HG03196 (cell line): ENCODE results near the gene DDX25.

Experiments
- ATAC-seq: cut with Tn5 transposase; IDR thresholded peaks from one replicate; pipeline ENCODE4 v1.9.1; 2021; ENCODE audit not compliant: unreplicated experiment

The DDX25 gene

DNA sequence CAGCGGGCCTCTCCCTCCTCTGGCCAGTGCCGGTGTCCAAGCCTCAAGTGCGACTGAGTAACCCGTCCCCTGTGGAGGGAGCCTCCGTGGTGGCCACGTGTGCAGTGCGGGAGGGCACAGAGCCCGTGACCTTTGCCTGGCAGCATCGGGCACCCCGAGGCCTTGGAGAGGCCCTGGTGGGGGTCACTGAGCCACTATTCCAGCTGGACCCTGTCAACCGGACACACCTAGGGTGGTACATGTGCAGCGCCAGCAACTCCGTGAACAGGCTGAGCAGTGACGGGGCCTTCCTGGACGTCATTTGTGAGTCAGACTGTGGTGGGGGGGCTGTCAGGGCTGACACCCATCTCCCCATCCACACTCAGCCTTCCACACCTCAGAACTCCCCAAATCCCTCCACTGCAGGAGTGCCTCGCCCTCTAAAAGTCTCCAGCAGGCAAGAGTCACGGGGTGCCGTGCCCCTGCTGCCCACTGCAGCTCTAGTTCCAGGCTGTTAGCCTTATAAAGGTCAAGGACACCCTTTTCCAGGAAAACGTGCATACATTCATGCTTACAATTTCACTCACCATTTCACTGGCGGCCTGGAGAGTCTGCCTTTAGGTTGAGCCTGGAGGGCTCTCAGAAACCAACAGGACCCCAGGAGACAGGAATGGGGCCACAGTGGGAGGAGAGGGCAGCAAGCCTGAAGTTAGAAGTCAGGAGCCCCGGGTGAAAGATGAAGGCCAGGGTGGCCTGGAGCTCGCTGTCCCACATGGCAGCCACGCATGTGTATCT is 44.2 kb downstream of the DDX25 start:
- no peak for ATAC-seq

DNA sequence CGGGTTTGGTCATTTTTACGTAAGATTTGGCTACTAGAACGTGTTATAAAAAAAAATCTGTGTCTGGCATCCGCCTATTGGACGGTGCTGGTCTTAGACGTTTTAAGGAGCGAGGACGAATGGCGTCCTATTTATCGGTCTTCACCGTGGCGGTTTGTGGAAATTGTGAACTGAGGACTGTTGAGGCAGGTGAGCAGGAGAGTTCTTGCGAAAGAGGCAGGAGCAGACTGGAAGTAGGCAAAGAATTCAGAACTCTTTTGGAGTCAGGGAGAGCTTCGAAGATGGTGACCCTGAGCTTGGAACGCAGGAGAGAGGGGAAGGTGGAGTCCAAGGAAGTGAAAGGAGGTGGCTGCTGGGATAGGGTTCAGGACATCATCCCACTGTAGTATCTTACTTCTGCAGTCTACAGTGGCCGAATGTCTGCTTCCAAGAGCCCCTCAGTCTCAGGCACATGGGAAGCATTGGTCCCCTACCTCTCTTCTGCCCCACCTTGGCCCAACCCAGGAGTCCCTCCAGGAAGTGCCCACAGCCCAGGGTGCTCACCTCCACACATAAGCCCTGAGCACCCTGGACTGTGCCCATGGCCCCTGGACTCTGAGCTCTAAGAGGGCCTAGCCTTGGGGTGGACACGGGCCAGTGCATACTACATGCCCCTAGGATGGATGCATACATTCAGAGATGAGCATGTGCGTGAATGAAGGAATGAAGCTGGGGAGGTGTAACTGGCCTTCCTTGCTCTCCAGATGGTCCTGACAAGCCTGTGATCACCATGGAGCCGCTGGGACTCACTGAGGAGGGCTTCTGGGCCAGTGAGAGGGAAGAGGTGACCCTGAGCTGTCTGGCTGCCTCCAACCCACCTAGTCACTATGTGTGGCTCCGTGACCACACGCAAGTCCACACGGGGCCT is 45.2 kb downstream of the DDX25 start:
- ATAC-seq = no peak

- ATAC-seq = no peak
These were observed 45.8 kb downstream of the DDX25 start for GRCh38 chr11:125950178-125950490.

DNA sequence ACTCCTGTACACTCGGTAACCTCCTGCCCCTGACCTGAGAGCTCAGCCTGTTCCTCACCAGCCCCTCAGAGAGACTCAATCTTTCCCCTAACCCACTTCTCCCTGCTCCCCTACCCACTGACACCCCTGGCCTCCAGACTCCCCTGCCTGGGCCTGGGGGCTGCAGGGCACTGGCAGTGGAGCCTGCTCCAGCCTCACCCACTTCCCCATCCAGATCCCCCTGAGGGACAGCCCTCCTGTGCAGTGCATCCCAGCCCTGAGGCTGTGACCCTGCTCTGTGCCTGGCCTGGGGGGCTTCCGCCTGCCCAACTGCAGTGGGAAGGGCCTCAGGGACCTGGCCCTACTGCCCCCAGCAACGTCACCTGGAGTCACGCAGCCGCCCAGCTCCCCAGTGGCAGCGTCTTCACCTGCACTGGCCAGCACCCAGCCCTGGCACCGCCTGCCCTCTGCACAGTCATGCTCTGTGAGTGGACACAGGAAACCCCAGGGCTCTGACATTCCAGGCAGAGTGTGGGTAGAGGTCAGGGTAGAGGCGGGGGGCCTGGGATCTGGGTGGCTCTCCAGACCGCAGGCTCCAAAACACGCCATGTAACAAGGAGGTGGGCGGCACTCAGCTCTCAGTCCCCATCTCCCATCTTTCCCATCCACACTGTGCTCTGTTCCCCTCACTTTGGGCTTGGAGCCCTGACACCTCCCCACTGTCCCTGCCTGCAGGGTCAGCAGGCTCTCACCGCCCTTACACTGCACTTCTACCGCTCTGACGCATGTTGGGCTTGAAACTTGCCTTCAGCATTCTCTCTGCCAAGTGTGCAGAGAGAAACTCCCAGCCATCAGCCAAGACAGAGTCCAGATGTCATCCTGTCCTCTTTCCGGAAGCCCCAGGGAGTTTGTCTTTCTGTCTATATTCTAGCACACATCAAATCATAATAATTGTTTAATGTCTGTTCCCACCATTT is 46.7 kb downstream of the DDX25 start:
- ATAC-seq = no peak

GRCh38 chr11:125951731-125952130 is 47.4 kb downstream of the DDX25 start:
- no peak for ATAC-seq

GRCh38 chr11:125952559-125952958 is 48.3 kb downstream of the DDX25 start:
- ATAC-seq = no peak

DNA sequence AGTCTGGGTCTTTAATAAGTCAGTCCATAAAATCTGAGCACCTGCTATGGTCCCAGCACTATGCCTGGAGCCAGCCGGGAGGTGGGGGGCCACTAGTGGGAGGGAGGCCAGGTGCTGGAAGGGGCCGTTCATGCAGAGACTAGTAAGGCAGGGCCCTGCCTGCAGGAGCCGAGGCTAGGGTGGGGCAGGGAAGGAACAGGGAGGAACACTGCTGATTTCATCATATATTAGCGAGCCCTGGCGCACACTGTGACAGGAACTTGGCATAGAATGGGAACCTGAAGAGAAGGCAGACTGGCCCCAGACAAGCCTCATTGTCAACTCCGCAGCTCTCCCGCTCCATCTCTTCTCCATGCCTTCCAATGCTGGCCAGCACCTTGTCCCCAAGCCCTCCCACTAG is 48.7 kb downstream of the DDX25 start:
- ATAC-seq = no peak

DNA sequence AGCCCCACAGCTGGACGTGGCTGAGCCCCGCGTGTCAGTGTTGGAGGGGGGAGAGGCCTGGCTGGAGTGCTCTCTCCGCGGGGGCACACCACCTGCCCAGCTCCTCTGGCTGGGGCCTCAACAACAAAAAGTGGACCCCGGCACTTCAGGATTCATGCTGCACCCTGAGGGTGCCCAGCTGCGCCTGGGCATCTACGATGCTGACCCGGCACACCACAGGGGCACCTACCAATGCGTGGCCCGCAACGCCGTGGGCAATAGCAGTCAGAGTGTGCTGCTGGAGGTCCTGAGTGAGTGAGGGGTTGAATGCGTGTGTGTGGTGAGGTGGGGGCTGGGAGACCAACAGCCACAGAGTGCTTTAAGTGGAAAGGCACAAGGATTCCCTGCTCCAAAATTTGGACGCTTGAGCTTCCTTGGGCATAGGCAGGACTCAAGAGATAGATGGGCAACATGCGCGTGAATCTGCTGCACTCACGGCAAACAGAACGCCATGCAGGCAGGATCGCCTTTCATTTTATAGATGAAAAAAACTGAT is 49.2 kb downstream of the DDX25 start:
- ATAC-seq = no peak

- ATAC-seq = no peak
These were observed 50.0 kb downstream of the DDX25 start for GRCh38 chr11:125954123-125954944.

DNA sequence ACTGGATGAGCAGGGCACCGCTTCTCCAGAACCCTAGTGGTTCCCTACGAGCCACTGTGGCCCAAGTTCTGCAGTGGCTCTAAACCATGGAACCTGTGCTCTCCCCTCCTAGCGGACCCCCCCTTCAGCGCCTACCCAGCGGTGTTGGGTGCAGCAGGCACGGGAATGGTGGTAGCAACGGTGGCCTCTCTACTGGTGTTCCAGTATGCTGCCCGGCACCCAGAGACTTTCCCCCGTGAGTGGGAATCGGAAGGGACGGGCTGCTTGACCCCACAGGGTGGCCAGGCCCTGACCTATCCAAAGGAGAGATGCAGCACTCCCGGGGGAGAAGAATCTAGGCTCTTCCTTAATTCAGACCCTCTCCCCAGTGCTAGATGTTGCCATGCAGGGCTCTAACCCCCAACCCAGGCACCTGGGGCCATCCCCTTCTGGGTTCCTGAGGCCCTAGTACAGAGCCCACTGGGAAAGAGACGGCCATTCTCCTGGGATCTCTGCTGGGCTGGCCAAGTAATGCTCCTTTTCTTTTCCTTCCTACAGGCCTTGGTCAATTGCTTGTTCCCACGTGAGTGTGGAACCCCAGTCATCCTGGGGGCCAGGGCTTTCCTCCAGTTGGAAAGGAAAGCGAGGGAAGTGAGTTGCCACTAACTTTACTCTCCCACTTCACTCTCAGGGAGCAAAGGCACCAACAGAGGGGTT is 50.8 kb downstream of the DDX25 start:
- ATAC-seq = no peak

GRCh38 chr11:125955856-125956255 is 51.5 kb downstream of the DDX25 start:
- ATAC-seq = no peak

DNA sequence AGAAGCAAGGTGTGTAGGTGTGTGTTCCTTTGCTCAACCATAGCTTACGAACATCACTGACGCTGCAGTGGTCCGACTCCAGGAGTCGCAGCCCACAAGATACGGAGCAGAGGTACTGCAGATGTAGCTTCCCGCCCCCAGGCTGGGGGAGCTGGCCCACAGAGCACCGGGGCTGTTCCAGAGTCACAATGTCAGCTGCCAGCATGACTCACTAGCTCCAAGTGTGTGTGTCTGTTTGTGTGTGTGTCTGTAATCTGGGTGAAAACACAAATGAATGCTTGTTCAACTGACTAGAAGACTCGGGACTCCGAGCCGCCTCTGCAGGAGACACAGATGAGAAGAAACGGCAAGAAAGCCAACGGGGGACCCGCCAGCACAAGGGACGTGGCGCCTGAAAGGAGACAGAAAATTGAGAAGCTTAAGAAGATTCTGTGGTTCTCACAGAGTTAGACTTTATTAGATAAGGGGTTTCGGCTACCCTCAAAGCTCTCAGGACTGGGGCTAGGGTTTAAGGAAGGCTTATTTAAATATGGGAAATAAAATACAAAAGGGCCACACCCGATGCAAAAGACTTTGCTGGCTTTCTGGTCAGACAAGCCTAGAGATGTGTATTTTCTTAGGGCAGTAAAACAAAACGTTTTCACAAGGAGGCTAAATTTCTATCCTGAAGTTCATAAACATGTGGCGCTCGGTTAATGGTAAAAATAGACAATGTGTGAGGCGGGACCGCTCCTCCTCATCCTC is 52.3 kb downstream of the DDX25 start:
- no peak for ATAC-seq

DNA sequence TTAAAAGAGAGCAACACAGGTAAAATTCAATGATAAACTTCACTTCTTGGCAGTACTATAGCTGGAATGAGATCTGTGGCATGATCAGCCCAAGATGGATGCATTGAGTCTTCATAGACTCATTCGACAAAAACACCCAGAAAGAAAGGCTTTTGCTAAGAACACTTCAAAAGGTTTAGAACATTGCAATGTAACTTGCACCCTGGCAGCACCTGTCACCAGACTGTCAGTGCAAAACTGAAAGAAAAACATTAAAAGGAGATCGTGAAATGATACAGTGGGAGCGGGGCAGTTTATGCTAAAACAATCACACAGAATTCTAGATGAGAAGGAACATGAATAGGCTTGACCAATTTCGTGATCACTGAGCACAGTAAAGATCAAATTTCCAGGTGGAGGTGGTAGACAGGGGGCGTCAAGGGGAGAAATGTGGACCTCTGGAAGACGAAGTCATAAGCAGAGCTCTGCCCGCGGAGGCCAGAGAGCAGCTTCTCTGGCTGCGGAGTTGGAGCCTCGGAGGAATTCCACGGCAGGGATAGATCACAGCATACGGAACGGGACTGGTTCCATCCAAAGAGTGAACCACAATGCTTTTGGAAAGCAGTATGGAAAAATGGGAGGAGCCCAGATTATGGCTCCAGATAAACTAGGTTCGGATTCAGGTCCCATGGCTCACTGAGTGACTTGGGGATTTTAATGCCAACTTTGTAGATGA is 53.5 kb downstream of the DDX25 start:
- ATAC-seq = no peak

DNA sequence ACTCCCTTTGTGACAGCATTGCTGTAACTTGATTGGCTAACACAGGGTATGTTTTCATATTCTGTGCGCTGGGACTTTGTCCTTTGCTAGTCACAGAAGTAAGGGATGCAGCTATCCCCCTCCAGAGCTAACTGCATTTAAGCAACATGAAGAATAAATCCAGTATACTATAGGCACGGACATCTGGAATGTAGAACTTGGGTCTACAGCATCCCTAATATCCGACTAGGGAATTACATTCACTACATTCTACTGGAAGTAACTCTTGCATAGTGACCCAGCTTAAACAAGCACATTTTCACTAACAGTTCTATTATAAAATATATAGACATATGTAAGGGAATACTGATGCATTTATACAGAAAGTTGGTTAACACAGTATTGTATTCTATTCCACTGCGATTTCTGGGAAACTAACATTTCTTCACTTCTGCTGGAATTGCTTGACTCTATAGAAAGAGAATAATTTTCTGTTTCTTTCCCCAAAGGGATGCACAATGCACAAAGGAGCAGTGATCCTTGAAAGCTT is 54.6 kb downstream of the DDX25 start:
- ATAC-seq = no peak

- no peak for ATAC-seq
These were observed 55.2 kb downstream of the DDX25 start for GRCh38 chr11:125959511-125959910.

- no peak for ATAC-seq
These were observed 55.6 kb downstream of the DDX25 start for GRCh38 chr11:125959931-125960330.

- ATAC-seq = no peak
These were observed 56.5 kb downstream of the DDX25 start for GRCh38 chr11:125960771-125961170.

- ATAC-seq = no peak
These were observed 63.2 kb downstream of the DDX25 start for GRCh38 chr11:125967515-125967914.
